ENCODE measurements around the gene PAQR5. TPM values are rescaled to one million over a fixed set of nuclear protein-coding genes. Genes with fewer than 3 reads are reported as not detected.

The PAQR5 gene
- total and polyA plus RNA-seq, 9 of the 15 experiments (the other 6 are each of a cell fraction or from before 2014, with no cell fraction given), result 0.04 to 0.08 TPM; not detected in 7

GRCh38 chr15:69308949-69309348 is 10.2 kb downstream of the PAQR5 start:
- intact Hi-C loops (cut with micrococcal nuclease), result loop anchor here (10.0 kb wide), 1 partner anchor 86 kb away; no protein-coding TSS in a partner anchor
- Histone ChIP-seq H3K9me3 (replicated peaks; ENCODE audit: control insufficient read depth, insufficient read depth, low read depth, low read length) (no peaks in the 10 kb centered on the region), H4K20me1 (replicated peaks; ENCODE audit: control insufficient read depth, insufficient read depth, low read length) (no peaks in the 10 kb centered on the region), H3K4me3 (no peak overlapping the region), H3K79me2 (ENCODE audit: control insufficient read depth, insufficient read depth, low read length) (no peaks in the 10 kb centered on the region), H3K9me1 (ENCODE audit: control insufficient read depth, insufficient read depth, low read length) (peaks cover 5% of the 10 kb centered on the region), H3K27ac (ENCODE audit: extremely low read depth, low read depth, low read length) (no peak overlapping the region), H3K9ac (ENCODE audit: insufficient read depth in 1 of 2, low read depth in 2 of 2, low read length in 2 of 2) (no peak overlapping the region), H3K36me3 (ENCODE audit: control insufficient read depth, insufficient read depth, low read length) (no peaks in the 10 kb centered on the region), H3K4me1 (replicated peaks in 1 of 2; ENCODE audit: control insufficient read depth in 2 of 2, insufficient read depth in 2 of 2, low read length in 2 of 2) (peaks cover 0 to 7% of the 10 kb centered on the region in 2 experiments; a peak in 2 of 5 replicates), H2AFZ (ENCODE audit: low read depth, low read length) (no peak overlapping the region), H3K4me2 (ENCODE audit: insufficient read depth, low read length) (no peak overlapping the region), H3K27me3 (ENCODE audit: control insufficient read depth in 2 of 2, insufficient read depth in 2 of 2, low read length in 2 of 2) (peaks cover 7 to 26% of the 10 kb centered on the region in 2 experiments; a peak in 4 of 5 replicates)
- ATAC-seq, result no peak
- TF ChIP-seq E2F6 (IDR thresholded peaks at IDR 0.05; ENCODE audit: borderline replicate concordance in 1 of 2, extremely low read depth in 1 of 2, insufficient read depth in 1 of 2, insufficient read length in 1 of 2, low read depth in 1 of 2, low read length in 1 of 2, poor library complexity in 1 of 2, severe bottlenecking in 1 of 2), result no peak
- no peak for FAIRE-seq
- ChIA-PET CTCF (ENCODE audit: low intra/inter-chr PET ratio) (no interaction called here), POLR2A (interaction anchor here (0.9 kb wide), 1 partner anchor 20 kb away, joined by 5 read pairs; no protein-coding TSS in a partner anchor)
- DNase-seq (ENCODE audit: extremely low read depth in 1 of 4, low spot score in 3 of 4), result no peak
- BruUV-seq (replicated peaks), result no TSS peak
- WGBS (ENCODE audit: insufficient coverage, low coverage, missing lambda C conversion rate), result 0% methylated on average over 5 of the region's 5 CpGs
- in situ Hi-C loops (cut with MboI), result no loop called here

- POLR2A ChIA-PET, result no interaction called here
- TF ChIP-seq ATF6 (CRISPR knock-in tag; IDR thresholded peaks at IDR 0.05) (no peak), TEAD2 (tag; IDR thresholded peaks at IDR 0.05) (no peak), USF1 (CRISPR knock-in tag; IDR thresholded peaks at IDR 0.05) (no peak), BCL6 (CRISPR knock-in tag; IDR thresholded peaks at IDR 0.05) (no peak), NR2C2 (CRISPR knock-in tag; IDR thresholded peaks at IDR 0.05) (no peak), NR2C2 (tag; IDR thresholded peaks at IDR 0.05) (no peak), MYC (IDR thresholded peaks at IDR 0.05; ENCODE audit: low read depth, low read length) (no peak), MYC (CRISPR knock-in tag; IDR thresholded peaks at IDR 0.05; ENCODE audit: borderline replicate concordance, low read depth) (no peak), SETDB1 (IDR thresholded peaks at IDR 0.05; ENCODE audit: low read length) (no peak)
Observed at GRCh38 chr15:69311319-69311721, 12.6 kb downstream of the PAQR5 start.

More at GRCh38 chr15:69311319-69311721, 12.6 kb downstream of the PAQR5 start:
- Histone ChIP-seq H4K20me1 (replicated peaks; ENCODE audit: control insufficient read depth, insufficient read depth, low read length) (peaks cover 5% of the 10 kb centered on the region; the same call in 1 of the 2 replicates), H3K9me3 (replicated peaks; ENCODE audit: control insufficient read depth, insufficient read depth, low read depth, low read length) (no peaks in the 10 kb centered on the region), H3K4me1 (replicated peaks in 1 of 2; ENCODE audit: control insufficient read depth in 2 of 2, insufficient read depth in 2 of 2, low read length in 2 of 2) (no peaks in the 10 kb centered on the region), H3K79me2 (ENCODE audit: control insufficient read depth, insufficient read depth, low read length) (no peaks in the 10 kb centered on the region), H3K9ac (ENCODE audit: insufficient read depth in 1 of 2, low read depth in 2 of 2, low read length in 2 of 2) (no peak overlapping the region), H3K4me2 (ENCODE audit: insufficient read depth, low read length) (no peak overlapping the region), H2AFZ (ENCODE audit: low read depth, low read length) (no peak overlapping the region), H3K4me3 (no peak overlapping the region), H3K9me1 (ENCODE audit: control insufficient read depth, insufficient read depth, low read length) (peaks cover 5% of the 10 kb centered on the region), H3K27me3 (ENCODE audit: control insufficient read depth in 2 of 2, insufficient read depth in 2 of 2, low read length in 2 of 2) (peaks cover 16 to 48% of the 10 kb centered on the region in 2 experiments), H3K27ac (ENCODE audit: extremely low read depth, low read depth, low read length) (no peak overlapping the region), H3K36me3 (ENCODE audit: control insufficient read depth, insufficient read depth, low read length) (no peaks in the 10 kb centered on the region)
- 2% methylated on average over 5 of the region's 5 CpGs for WGBS (ENCODE audit: insufficient coverage, low coverage, missing lambda C conversion rate)
- in situ Hi-C loops (cut with MboI) (no loop called here), intact Hi-C loops (cut with micrococcal nuclease) (no loop called here)
- FAIRE-seq (no peak), DNase-seq (ENCODE audit: extremely low read depth in 1 of 4, low spot score in 3 of 4) (no peak), ATAC-seq (no peak)
- no TSS peak for BruUV-seq (replicated peaks)
- CTCF ChIA-PET (ENCODE audit: low intra/inter-chr PET ratio), result no interaction called here
